COR-L47 (cell line): ENCODE data around the gene RHEB.
A peak's percentile ranks its signal among the peaks of the same experiment; 100 is the strongest.

ENCODE experiments used
- DNase-seq: peaks from one replicate; lab custom pipeline; 2025; lab: John Stamatoyannopoulos, UW

Gene RHEB

GRCh38 chr7:151431768-151432311 is 87.9 kb downstream of the RHEB start:
- no peak for DNase-seq

- DNase-seq = no peak
Measured at GRCh38 chr7:151431281-151431767, 88.4 kb downstream of the RHEB start.

GRCh38 chr7:151430391-151431205 is 89.1 kb downstream of the RHEB start:
- DNase-seq = no peak

DNA sequence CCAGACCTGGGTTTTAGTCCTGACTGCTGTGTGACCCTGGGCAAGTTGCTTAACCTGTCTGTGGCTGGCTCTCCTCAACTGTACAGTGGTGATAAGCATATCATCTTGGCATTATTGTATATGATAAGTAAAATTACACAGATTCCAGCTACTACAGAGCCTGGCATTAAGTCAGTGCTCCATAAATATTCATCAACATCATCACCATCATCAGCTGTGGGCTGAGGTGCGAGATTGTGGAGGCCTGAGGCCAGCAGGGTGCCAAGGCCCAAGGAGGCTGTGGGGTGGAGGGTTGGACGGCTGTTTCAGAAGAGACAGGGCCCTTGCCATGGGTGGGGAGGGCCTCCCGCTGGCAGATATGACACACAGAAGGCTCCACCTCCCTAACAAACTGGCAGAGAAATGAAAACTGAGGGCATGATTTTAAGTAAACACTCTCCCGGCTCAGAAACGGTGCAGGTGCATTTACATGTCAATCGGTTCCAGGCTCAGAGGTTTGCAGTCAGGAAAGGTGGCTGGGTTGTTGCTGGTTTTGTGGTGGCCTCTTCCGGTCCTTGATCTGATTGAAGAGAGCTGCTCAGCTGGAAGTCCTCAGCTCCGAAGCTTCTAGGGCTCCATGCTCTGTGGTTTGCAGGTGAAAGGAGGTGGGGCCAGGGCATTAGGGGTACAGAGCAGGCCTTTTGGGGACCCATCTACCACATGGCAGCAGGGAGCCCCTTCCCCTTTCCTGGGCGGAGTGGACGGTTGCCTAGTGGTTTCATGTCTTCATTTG is 89.9 kb downstream of the RHEB start:
- peak; percentile 79 for DNase-seq

DNA sequence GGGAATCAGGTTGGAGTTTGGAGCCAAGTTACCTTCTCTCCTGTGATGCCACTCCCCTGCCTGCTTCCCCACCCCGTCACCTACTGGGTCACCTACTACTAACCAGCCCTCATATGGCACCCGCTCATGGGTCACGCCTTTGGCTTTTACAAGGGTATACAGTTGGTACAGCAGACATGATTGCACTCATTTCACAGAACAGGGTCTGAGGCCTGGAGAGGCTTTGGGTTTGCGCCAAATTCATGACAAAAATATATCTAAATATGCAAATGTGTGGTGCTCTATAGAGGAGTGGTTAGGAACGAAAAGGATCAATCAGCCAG is 90.5 kb downstream of the RHEB start:
- no peak for DNase-seq

GRCh38 chr7:151428378-151429236 is 91.1 kb downstream of the RHEB start:
- no peak for DNase-seq

GRCh38 chr7:151427705-151428377 is 91.9 kb downstream of the RHEB start:
- no peak for DNase-seq

DNA sequence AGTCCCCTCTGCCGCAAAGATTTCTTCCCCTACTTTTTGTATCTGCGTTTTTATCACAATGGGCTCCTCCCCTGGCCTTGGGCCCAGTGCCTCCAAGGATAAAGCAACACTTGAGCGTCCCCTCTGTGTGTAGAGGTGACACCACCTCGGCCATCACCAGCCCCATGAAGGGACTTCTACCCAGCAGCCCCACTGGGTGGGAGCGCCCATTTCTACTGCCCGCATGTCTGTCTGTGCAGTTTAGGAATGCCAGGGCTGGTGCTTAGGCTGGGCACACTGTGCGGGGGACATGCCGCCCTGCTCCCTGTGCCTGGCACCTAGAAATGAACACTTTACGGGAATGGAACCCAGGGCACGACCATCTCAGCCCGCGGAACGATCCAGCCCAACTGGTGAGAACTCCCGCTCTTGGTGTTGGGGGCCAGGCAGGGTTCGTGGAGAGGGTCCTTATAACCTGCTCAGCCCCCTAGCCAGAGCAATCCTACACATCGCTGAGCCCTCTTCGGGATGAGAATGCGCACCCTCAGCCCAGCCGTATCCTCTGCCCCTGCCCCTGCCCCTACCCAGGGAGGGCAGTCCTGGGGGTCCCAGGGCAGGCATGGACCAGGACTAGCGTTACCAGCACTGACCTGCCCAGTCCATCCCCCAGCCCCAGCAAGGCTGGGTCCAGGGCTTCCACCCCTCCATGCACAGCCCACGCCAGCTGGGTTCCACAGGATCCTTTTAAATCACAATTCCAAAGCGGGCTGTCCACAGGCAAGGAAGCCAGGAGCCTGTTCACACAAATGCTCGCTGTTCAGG is 92.6 kb downstream of the RHEB start:
- no peak for DNase-seq

DNA sequence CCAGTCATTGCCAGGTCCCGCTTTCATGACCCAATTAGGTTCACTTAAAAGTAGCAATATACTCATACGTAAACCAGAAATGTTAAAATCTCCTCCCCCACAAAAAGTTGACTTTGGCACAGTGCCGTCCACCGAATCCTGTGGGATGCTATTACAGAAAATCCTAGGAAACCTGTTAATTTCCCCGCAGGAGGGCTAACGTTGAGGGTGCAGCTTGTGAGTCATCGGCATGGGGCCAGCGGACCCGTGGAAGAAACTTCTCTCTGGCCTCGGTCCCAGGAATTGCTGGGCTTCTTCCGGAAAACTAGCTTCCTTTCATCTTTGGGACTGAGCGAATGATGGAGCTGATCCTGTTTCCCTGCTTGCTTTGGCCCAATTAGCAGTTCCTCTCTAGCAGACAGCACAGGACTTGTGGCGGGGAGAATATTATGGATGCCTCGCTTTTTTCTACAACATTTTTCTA is 93.2 kb downstream of the RHEB start:
- DNase-seq = peak; percentile 89

DNA sequence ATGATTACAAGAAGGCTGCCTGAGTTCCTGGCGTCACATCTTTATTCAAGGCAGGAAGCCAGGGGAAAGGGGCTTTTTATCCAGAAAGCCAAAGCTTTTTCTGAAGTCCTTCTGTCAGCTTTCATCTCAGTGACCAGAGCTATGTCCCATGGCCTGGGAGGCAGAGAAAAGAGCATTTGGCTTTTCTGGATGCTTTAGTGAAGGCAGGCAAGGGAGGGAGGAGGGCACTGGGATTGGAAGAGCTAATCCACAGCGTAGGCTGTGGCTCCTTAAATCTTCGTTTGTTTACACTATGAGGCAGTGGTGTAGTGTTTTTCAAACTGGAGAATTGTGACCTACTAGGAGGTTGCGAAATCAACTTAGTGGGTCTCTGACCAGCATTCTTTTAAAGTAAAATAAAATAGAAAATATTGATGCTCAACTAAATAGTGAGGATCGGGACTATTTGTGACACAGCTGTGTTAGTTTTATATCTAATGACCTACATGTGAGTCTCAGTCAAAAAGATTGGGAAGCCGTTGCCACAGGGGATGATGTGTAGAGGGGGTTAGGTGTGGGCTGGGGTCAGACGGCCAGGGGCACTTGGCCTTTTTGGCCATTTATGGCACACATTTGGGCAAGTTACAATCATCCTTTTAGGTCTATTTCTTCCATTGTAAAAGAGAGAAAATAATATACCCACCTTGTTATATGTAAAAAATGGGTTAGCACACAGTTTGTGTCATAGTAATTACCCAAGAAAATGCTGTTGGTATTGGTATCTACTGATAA is 93.8 kb downstream of the RHEB start:
- DNase-seq = no peak

DNA sequence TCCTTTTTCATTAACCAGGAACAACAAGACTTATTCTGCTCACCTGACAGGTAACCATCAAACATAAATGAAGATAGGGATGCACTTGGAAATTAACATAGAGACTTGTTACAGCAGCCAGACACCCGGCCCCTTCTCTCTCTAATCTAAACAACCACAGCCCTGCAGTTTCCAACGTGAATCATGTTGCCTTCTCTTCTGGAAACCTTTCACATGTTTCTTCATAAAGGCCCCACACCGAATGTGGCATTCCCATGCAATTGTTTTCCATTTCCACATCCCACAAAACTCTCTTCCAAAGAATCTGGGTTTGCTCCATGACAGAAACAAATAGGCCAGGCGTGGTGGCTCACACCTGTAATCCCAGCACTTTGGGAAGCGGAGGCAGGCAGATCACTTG is 94.9 kb downstream of the RHEB start:
- no peak for DNase-seq

DNA sequence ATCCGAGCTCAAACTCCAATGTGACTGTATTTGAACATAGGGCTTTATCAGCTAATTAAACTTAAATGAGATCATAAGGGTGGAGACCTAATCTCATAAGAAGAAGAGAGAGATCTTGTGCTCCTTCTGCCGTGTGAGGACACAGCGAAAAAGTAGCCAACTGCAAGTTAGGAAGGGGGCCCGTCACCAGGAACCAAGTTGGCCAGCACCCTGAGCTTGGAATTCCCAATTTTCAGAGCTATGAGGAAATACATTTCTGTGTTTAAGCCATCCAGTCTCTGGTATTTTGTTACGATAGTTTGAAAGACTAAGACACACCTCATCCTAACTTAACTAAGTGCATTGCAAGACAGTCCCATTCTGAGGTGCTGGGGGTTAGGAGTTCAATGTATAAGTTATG is 95.8 kb downstream of the RHEB start:
- no peak for DNase-seq

GRCh38 chr7:151423226-151423625 is 96.5 kb downstream of the RHEB start:
- DNase-seq = no peak

DNA sequence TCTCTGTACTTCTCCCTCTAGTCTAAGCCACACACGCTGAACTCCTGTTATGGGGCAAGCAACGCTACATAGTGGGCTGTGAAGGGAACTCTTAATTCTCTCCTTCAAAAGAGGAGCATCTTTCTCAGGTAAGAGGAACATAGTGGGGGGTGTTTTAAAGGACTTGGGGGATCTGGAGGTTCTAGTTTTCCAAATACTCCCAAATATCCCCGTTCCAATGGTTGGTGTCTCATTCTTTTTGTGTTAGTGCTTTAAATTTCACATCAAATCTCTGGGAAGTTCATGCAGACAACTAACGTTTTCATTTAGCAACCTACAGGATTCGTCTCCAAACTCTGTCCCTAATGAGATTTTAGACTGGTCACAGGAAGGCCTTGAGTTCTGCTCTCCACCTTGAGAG is 97.5 kb downstream of the RHEB start:
- no peak for DNase-seq

DNA sequence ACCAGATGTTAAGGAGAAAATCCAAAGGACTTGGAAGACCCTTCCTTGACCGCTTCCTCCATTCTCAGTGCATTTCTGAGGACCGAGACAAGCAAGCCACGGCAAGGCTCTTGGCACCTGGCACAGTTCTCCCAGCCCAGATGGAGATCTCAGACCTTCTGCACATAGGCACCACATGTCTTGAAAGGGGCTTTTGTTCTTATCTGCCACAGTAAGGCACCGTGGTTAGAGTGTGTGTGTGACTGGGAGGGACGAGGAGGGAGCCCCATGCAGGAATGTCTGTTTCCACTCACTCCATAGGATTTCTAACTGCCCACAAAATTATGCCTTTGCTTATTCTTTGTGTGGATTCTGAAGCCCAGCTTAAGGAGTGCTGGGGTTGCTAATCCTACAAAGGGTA is 99.6 kb downstream of the RHEB start:
- DNase-seq = no peak

- DNase-seq = no peak
Measured at GRCh38 chr7:151416941-151417315, 102.8 kb downstream of the RHEB start.

GRCh38 chr7:151416112-151416940 is 103.4 kb downstream of the RHEB start:
- DNase-seq = no peak
